Vagina (tissue), 2 donors: ENCODE data around the gene MED15.

ENCODE experiments used
- CTCF ChIP-seq, 3 experiments: fragments of 450-650 bp in 2 of 3; fragments of 200-600 bp in 1 of 3; sonication (generic) in 1 of 3; IDR thresholded peaks; one replicate each; pipeline ENCODE4 v1.5.1; 2017 to 2019; ENCODE audit warnings: antibody characterized with exemption in 3 of 3, mild to moderate bottlenecking in 2 of 3, moderate library complexity in 2 of 3
- POLR2A ChIP-seq, 2 donors: fragments of 450-650 bp; IDR thresholded peaks; one replicate each; pipeline ENCODE4 v1.6.1; 2017; ENCODE audit warnings: antibody characterized with exemption in 2 of 2, mild to moderate bottlenecking in 2 of 2, moderate library complexity in 2 of 2
- POLR2AphosphoS5 ChIP-seq, 2 donors: sonication (generic); formaldehyde crosslinking; IDR thresholded peaks; one replicate each; pipeline ENCODE4 v1.9.0; 2017; ENCODE audit warnings: antibody characterized with exemption in 2 of 2, mild to moderate bottlenecking in 2 of 2, low read depth in 1 of 2; ENCODE audit not compliant: insufficient read depth in 1 of 2

- TF ChIP-seq POLR2A (IDR thresholded peaks at IDR 0.05) (no peak), CTCF (IDR thresholded peaks at IDR 0.05) (no peak), POLR2AphosphoS5 (IDR thresholded peaks at IDR 0.05; ENCODE audit: insufficient read depth in 1 of 2, low read depth in 1 of 2) (peak in 1 of 2 donors; percentile 19)
These were observed 77.6 kb downstream of the MED15 start for GRCh38 chr22:20584872-20585638.
